Upper lobe of right lung (tissue), 1 donor: ENCODE data around the gene PPP2R5C. TPM values are rescaled to one million over a fixed set of nuclear protein-coding genes. Genes with fewer than 3 reads are reported as not detected.

Experiments used
- ATAC-seq: fragments of 200-7000 bp; cut with Tn5 transposase; one replicate; pipeline ENCODE4 v1.9.1; 2020; ENCODE audit warnings: mild to moderate bottlenecking, moderate library complexity
- DNase-seq: peaks from one replicate; pipeline ENCODE4 v3.0.0-alpha.2; 2020
- H3K27ac ChIP-seq: fragments of 200-600 bp; one replicate; pipeline ENCODE4 v1.8.0; 2022
- H3K27me3 ChIP-seq: fragments of 200-600 bp; one replicate; pipeline ENCODE4 v1.8.0; 2022; ENCODE audit warnings: mild to moderate bottlenecking
- H3K36me3 ChIP-seq: fragments of 200-600 bp; one replicate; pipeline ENCODE4 v1.8.0; 2022
- H3K4me1 ChIP-seq: fragments of 200-600 bp; one replicate; pipeline ENCODE4 v1.8.0; 2022
- H3K4me3 ChIP-seq: fragments of 200-600 bp; one replicate; pipeline ENCODE4 v1.8.0; 2022; ENCODE audit warnings: mild to moderate bottlenecking
- H3K9me3 ChIP-seq: fragments of 200-600 bp; one replicate; pipeline ENCODE4 v1.8.0; 2022
- intact Hi-C: fragments of 100-400 bp; cut with DNase I; formaldehyde crosslinking; loops from one replicate; pipeline ENCODE4 v1.11.0; 2022
- total RNA-seq: library from RNA; stranded (reverse); fragmentation: NEBNext Ultra II Directional; extraction: Animal tissue kit (Norgen Biotek cat#: 25700); gene quantifications from one replicate; pipeline ENCODE4 v1.2.1, GENCODE V29; 2021
- TF ChIP-seq, protein P1 (sequence below): fragments of 200-600 bp; IDR thresholded peaks from one replicate; pipeline ENCODE4 v1.8.0; 2022; ENCODE audit warnings: antibody characterized with exemption
- donor health status: DM: no; HTN: yes; CAD: no; lungs with severe emphysema.

The PPP2R5C gene
- total RNA-seq, 1 donor from 2014 or later, result 165 TPM

DNA sequence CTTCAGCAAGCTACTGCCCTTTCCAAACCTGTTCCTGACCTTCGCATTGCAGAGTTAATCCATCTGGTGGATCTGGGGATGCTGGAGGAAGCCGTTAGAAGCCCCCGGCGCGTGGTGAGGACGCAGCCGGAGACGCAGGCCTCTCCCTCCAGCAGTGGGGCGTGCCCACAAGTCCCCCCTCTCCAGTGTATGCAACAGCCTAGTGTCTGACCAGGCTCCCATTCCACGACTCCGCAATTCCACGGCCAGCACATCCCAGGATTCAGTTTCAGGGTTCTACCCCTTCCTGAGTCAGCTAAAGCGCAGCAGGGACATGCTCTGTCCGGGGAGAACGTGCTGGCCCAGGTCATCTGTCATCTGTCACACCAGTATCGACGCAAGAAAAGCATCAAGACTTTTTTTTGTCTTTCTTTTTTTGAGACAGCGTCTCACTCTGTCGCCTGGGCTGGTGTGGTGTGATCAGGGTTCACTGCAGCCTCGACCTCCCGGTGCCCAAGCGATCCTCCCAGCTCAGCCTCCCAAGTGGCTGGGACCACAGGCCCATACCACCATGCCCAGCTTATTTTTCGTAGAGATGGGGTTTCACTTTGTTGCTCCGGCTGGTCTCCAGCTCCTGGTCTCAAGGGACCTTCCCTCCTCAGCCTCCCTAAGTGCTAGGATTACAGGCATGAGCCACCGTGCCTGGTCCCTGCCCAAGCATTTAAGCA is 194.8 kb downstream of the PPP2R5C start:
- DNase-seq, result no peak

DNA sequence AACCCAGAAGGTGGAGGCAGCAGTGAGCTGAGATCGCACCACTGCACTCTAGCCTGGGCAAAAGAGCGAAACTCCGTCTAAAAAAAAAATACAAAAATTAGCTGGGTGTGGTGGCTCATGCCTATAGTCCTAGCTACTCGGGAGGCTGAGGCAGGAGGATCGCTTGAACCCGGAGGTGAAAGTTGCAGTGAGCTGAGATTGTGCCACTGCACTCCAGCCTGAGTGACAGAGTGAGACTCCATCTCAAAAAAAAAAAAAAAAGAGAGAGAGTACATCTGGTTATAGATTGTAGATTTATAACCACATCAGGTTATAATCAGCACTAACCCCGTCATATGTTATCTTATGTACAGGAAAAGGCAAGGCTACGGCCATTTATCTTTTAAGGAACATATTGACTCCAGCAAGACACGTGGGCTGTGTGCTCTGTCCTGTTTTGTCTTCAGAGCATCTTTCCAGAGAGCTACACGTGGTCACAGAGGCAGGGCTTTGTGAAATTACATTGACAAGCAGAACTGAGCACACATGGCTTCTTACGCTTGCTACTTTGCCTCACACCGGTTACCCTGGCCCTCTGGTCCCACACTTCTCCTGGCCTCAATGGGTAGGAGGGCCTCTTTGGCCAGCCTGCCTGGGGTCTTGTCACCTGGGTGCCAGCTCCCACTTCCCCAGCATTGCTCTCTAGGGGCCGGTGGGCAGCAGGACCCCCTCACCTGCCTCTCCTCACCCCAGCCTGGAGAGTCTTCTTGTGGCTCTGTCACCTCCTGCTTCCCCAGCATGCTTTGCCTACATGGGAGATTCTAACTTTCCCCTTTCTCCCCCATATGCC is 196.1 kb downstream of the PPP2R5C start:
- ATAC-seq (no peak), DNase-seq (no peak)
- TF ChIP-seq, protein P1, sequence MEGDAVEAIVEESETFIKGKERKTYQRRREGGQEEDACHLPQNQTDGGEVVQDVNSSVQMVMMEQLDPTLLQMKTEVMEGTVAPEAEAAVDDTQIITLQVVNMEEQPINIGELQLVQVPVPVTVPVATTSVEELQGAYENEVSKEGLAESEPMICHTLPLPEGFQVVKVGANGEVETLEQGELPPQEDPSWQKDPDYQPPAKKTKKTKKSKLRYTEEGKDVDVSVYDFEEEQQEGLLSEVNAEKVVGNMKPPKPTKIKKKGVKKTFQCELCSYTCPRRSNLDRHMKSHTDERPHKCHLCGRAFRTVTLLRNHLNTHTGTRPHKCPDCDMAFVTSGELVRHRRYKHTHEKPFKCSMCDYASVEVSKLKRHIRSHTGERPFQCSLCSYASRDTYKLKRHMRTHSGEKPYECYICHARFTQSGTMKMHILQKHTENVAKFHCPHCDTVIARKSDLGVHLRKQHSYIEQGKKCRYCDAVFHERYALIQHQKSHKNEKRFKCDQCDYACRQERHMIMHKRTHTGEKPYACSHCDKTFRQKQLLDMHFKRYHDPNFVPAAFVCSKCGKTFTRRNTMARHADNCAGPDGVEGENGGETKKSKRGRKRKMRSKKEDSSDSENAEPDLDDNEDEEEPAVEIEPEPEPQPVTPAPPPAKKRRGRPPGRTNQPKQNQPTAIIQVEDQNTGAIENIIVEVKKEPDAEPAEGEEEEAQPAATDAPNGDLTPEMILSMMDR, result no peak
- intact Hi-C loops, result no loop called here
- H3K27ac ChIP-seq, result no peak overlapping the region
- H3K27me3 ChIP-seq, result no peaks in the 10 kb centered on the region
- no peaks in the 10 kb centered on the region for H3K9me3 ChIP-seq
- peaks cover under 1% of the 10 kb centered on the region for H3K4me1 ChIP-seq
- no peaks in the 10 kb centered on the region for H3K36me3 ChIP-seq
- no peak overlapping the region for H3K4me3 ChIP-seq

More for the DNA sequence above, 194.8 kb downstream of the PPP2R5C start:
- Histone ChIP-seq H3K36me3 (no peaks in the 10 kb centered on the region), H3K27ac (no peak overlapping the region), H3K9me3 (no peaks in the 10 kb centered on the region), H3K27me3 (no peaks in the 10 kb centered on the region), H3K4me3 (no peak overlapping the region), H3K4me1 (no peaks in the 10 kb centered on the region)
- TF ChIP-seq, protein P1, result no peak
- no peak for ATAC-seq
- intact Hi-C loops, result no loop called here

DNA sequence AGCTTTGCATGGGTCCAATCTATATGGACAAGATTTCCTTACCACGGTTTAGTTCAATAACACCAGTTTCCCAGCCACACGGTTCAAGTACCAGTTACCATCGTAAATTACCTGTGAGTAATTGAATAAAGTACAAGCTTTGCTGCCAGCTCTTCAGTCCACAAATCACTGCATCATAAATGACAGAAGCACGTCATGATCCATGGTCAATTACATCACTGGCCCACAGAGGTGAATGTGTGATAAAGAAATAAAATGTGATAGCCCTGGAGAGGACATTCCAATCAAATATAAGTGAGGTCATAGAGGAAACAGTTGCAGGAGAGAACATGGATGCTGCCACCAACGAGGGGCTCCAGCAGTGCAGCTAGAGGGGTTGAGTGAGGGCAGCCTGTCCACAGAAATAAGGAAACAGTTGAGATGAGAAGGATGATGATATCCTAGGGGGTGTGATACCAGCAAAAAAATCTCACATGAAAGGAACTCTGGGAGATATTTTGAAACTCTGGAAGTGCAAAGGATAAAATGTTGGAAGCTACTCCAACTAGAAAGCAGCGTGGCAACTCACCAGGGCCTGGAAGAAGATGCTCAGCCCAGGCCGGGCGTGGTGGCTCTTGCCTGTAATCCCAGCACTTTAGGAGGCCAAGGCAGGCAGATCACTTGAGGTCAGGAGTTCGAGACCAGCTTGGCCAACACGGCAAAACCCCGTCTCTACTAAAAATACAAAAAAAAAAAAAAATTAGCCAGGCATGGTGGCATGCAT is 197.1 kb downstream of the PPP2R5C start:
- Histone ChIP-seq H3K9me3 (no peaks in the 10 kb centered on the region), H3K4me1 (peaks cover 8% of the 10 kb centered on the region), H3K36me3 (no peaks in the 10 kb centered on the region), H3K4me3 (no peak overlapping the region), H3K27me3 (no peaks in the 10 kb centered on the region), H3K27ac (no peak overlapping the region)
- DNase-seq, result no peak
- no peak for ATAC-seq
- TF ChIP-seq, protein P1, result no peak
- intact Hi-C loops, result no loop called here

DNA sequence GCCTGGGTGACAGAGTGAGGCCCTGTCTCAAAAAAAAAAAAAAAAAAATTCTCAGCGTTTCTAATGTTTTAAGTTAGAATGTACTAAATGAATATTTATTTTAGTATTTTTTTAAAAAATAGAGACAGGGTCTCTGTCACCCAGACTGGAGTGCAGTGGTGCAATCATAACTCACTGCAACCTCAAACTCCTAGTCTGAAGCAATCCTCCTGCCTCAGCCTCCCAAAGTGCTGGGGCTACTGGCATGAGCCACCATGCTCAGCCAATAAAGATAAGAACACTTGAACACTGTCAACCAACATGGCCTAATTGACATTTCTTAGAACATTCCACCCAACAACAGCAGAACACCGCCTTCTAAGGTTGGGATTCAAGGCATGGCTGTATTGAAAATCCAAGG is 197.8 kb downstream of the PPP2R5C start:
- intact Hi-C loops, result no loop called here
- TF ChIP-seq, protein P1, result no peak
- H3K36me3 ChIP-seq, result no peaks in the 10 kb centered on the region

DNA sequence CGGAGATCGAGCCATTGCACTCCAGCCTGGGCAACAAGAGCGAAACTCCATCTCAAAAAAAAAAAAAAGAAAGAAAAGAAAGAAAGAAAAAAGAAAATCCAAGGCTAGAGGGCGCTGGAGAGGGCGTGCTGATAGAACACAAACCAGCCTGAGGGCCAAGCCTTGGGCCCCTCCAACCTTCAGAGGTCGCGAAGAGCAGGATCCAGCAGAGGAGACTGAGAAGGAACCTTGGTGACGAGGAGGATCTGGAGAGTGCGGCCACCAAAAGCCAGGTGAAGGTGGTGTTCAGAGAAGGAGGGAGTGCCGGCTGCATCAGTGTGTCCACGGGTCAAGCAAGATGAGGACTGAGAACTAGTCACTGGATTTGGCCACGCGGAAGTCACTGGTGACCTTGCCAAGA is 198.7 kb downstream of the PPP2R5C start:
- DNase-seq, result no peak
- no peak overlapping the region for H3K4me3 ChIP-seq
- H3K9me3 ChIP-seq, result no peaks in the 10 kb centered on the region
- ATAC-seq, result no peak
- intact Hi-C loops, result loop anchor here (10.0 kb wide), 1 partner anchor 135 kb away; no protein-coding TSS in a partner anchor
- TF ChIP-seq, protein P1, result peak; percentile 35
- no peaks in the 10 kb centered on the region for H3K36me3 ChIP-seq
- no peaks in the 10 kb centered on the region for H3K27me3 ChIP-seq
- H3K27ac ChIP-seq, result no peak overlapping the region
- peaks cover 14% of the 10 kb centered on the region for H3K4me1 ChIP-seq

More for the DNA sequence above, 197.8 kb downstream of the PPP2R5C start:
- DNase-seq, result no peak
- Histone ChIP-seq H3K4me1 (peaks cover 14% of the 10 kb centered on the region), H3K27ac (no peak overlapping the region), H3K27me3 (no peaks in the 10 kb centered on the region), H3K9me3 (no peaks in the 10 kb centered on the region), H3K4me3 (no peak overlapping the region)
- ATAC-seq, result no peak
